B cell (primary cell): ENCODE results near the gene FBXL14.

Experiments used
- EZH2 ChIP-seq: IDR thresholded peaks from 2 replicates; pipeline ENCODE4 v1.6.1; 2012; ENCODE audit warnings: borderline replicate concordance, low read depth, mild to moderate bottlenecking, moderate library complexity, low read length; ENCODE audit not compliant: insufficient read depth, poor library complexity, severe bottlenecking
- TF ChIP-seq, protein P1 (sequence below): fragments of 200-600 bp; IDR thresholded peaks from one replicate; pipeline ENCODE4 v1.8.0; 2022; ENCODE audit warnings: antibody characterized with exemption, mild to moderate bottlenecking

DNA sequence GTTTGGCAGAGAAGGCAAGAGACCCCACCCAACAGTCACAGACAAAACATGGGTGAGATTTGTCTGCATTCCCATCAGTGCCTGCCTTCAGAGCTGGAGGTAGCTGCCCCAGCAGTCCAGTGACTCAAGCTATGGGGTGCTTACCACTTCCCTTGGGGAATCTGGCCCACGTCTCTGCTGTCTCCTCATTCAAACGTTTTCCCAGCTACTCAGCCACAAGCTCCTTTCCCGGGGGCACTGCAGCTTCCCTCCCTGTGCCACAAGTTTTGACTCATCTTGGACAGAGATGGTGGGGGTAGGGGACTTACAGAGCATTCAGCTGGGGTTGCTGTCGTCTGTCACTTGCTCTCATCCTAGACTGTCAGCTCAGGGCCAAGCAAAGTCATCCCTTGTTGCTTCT, 66.6 kb downstream of the FBXL14 start:
- TF ChIP-seq, protein P1, sequence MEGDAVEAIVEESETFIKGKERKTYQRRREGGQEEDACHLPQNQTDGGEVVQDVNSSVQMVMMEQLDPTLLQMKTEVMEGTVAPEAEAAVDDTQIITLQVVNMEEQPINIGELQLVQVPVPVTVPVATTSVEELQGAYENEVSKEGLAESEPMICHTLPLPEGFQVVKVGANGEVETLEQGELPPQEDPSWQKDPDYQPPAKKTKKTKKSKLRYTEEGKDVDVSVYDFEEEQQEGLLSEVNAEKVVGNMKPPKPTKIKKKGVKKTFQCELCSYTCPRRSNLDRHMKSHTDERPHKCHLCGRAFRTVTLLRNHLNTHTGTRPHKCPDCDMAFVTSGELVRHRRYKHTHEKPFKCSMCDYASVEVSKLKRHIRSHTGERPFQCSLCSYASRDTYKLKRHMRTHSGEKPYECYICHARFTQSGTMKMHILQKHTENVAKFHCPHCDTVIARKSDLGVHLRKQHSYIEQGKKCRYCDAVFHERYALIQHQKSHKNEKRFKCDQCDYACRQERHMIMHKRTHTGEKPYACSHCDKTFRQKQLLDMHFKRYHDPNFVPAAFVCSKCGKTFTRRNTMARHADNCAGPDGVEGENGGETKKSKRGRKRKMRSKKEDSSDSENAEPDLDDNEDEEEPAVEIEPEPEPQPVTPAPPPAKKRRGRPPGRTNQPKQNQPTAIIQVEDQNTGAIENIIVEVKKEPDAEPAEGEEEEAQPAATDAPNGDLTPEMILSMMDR = no peak
- TF ChIP-seq EZH2 = no peak
